ENCODE data around the gene XXYLT1.
"Not testable (repeated sequence)": the region's sequence is repeated elsewhere in the genome, so short reads cannot be mapped to it uniquely, and the experiment has no call there.

The XXYLT1 gene, protein sequence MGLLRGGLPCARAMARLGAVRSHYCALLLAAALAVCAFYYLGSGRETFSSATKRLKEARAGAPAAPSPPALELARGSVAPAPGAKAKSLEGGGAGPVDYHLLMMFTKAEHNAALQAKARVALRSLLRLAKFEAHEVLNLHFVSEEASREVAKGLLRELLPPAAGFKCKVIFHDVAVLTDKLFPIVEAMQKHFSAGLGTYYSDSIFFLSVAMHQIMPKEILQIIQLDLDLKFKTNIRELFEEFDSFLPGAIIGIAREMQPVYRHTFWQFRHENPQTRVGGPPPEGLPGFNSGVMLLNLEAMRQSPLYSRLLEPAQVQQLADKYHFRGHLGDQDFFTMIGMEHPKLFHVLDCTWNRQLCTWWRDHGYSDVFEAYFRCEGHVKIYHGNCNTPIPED

DNA sequence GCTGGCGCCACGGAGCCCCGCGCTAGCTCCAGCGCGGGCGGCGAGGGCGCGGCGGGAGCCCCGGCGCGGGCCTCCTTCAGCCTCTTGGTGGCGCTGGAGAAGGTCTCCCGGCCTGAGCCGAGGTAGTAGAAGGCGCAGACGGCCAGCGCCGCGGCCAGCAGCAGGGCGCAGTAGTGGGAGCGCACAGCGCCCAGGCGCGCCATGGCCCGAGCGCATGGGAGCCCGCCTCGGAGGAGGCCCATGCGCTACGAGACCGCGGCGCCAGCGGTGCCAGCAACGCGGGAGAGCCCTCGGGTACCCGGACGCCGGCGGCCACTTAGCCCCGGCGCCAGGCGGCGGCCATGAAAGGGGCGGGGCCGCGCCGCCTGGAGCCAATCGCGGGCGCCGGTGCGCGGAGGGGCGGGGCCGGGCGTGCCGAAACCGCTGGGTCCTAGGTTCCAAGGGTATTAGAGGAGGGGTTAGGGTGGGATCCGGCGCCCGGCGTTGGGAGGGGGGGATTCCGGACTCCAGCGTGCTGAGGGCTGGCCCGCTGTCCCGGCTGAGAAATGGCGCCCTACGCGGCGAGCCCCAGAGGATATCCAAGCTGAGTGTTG lies at the start of gene XXYLT1:
Gene XXYLT1 (minus strand): TSS at position 343 of the 593 bp plus-strand sequence. CDS start 101 bp downstream, at position 242.
- peak; percentile 72 to 88 (median 79) for DNase-seq (ENCODE audit: low read depth in 3 of 3)

DNA sequence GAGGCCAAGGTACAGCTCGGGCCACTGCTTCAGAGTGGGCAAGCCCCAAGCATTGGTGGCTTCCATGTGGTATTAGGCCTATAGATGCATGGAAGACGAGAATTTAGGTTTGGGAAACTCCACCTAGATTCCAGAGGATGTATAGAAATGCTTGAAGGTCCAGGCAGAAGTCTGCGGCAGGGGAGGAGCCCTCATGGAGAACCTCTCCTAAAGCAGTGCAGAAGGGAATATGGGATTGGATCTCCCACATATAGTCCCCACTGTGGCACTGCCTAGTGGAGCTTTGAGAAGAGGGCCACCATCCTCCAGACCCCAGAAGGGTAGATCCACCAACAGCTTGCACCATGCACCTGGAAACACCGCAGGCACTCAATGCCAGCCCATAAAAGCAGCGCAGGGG lies 48.1 kb upstream of the XXYLT1 start:
- DNase-seq (ENCODE audit: low read depth in 3 of 3) = no peak

DNA sequence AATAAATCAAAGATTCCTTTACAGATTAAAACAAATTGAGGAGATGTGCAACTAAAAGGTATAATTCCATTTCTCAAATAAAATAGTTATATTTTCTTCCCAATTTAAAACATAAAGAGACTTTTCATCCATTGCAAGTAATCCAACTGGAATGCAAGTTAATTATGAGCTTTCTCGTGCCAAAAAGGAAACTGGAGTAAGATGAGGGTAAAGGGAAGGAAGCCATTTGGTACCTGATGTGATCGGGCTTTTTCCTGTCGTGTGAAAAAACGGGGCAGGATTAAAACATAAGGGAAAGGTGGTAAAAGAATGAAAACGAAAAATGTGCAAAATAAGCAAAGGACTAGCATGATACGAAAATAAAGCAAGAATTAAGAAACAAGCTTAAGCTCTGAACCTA lies 41.8 kb upstream of the XXYLT1 start:
- DNase-seq (ENCODE audit: low read depth in 3 of 3) = no peak

DNA sequence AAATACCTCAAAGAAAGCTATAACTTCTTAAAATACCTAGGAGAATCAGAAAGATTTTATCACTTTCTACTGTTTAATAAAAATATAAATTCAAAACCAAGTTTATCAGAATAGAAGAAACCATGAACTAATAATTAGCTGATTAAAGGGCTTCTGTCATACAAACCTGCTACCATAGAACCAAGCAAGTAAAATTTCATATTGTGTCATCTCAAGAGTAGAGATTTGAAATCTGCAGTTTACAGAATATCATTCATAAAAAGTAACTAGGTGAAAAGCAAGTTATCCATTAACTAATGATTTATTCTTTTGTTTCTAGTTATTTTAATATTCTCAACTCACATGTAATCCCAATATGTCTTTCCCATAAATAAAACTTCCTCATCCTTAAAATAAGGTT lies 36.8 kb upstream of the XXYLT1 start:
- DNase-seq (ENCODE audit: low read depth in 3 of 3) = no peak

DNA sequence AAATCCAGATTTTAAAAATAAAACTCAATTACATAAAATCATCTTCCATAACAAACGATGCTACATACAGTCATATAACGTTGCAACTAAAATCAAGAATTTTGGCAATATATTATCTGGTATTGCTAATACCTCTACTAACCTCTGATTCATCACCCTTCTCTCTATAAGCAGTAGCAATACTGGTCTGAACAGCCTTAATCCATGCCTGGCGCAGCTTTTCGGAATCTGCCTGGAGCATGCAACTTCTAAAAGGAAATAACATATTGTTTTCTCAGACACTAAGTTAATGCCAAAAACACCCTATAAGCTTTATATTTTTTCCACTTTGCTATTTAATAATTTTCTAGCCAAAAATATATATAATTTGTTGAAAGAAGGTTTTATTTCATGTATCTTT lies 35.4 kb upstream of the XXYLT1 start:
- no peak for DNase-seq (ENCODE audit: low read depth in 3 of 3)

DNA sequence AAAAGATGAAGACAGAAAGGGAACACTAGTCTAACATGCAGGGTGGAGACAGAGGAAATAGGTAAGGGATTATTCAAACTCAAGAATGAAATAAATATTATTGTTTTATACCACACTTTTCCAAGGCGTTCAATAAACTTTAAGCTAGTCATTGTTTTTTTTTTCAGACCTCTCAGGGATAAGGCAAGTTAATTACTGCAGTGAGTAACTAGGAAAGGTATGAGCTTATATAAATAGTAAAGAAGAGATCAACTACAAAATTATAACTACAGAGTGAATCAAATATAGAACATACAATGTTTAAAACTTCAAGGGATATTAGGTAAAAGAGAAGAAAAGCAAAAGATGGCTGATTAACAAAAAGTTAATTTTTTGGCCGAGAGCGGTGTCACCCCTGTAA lies 31.5 kb upstream of the XXYLT1 start:
- no peak for DNase-seq (ENCODE audit: low read depth in 3 of 3)

DNA sequence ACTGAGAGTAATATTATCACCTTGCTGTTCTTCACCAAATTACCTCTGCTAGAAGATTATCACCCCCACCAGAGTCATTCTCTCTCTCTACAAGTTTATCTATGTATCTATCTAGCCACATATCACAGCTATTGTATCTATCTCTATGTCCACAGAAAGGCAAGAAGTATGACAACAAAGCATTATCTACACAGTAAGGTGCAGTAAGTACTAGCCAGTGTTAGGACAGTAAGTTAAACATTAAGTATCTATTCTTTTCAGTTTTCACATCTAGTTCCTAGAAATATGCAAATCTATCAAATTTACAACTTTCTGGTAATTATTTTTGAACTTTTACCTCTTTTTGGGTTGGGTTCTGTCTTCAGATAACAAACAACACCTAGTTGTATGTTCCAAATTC lies 26.5 kb upstream of the XXYLT1 start:
- DNase-seq (ENCODE audit: low read depth in 3 of 3) = no peak

DNA sequence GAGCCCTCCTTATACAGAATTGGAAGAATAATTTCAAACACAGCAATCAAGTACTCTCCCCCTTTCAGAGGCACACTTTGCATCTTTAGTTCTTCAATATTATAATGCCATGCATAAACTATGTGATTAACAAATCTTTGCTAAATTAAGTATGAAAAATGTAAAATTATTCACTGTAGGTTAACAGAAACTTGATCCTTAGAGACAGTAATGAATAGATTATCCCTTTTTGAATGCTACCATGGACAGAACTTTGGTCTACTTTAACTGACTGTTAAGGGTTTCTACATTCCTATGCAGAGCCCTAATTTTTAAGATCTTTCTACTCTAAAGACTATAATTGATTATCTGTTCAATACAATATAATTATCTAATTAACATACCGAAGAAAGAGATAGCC lies 25.7 kb upstream of the XXYLT1 start:
- DNase-seq (ENCODE audit: low read depth in 3 of 3) = no peak

DNA sequence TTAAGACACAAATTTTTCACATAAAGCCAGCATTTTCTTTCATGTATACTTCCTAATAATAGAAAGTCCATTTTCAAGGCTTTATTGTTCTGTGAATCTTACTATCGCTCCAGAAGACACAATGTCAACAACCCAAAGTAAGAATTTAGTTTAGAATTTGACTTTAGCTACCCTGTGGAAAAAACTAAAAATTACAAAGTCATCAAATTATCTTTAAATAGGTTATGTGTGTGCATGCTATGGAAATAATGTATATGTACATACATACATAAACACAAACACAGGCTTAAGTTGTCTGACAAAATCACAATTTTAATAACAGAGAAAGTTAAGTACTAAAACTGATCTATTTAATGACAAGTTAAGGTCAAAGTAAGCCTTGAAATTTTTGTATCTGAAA lies 20.2 kb upstream of the XXYLT1 start:
- no peak for DNase-seq (ENCODE audit: low read depth in 3 of 3)

DNA sequence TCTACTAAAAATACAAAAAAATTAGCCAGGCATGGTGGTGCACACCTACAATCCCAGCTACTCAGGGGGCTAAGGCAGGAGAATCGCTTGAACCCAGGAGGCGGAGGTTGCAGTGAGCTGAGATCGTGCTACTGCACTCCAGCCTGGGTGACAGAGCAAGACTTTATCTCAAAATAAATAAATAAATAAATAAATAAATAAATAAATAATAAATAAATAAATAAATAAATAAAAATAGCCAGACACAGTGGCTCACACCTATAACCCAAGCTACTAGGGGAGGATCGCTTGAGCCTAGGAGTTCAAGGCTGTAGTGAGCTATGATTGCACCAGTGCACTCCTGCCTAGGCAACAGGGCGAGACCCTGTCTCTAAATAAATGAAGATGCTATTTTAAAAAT lies 19.7 kb upstream of the XXYLT1 start:
- DNase-seq (ENCODE audit: low read depth in 3 of 3) = not testable (repeated sequence)

DNA sequence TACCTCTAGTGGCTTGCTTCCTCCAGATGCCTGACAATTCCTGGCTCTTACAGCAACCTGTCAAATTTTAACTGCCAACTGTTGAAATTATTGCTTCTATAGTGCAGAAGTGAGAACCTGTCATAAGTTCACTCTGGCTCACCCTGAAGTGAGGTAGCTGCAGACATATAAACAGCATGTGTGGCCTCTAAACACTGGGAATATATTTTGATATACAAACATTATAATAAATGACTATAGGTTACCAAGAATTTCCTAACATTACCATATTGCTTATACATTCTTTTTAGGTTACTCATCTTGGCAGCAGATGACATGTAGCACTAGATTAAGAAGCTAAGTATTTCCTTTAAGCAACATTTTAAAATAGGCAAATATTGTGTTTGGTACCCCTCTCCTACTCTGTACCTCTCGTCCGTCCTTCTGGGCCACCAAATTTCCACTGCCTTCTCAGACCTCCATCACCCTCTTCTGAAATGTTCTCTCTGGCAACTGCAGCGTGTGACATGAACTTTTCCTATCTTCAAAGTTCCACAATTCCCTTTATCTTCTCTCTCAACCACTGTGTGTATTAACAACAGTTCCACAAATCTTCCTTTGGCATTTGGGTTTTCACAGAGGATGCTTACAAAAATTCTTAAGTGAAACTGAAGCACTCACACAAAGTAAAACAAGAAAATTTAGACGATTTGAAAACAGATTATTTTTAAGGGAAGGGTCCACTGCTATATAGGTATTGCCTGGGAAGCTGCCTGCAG lies 15.3 kb upstream of the XXYLT1 start:
- no peak for DNase-seq (ENCODE audit: low read depth in 3 of 3)

DNA sequence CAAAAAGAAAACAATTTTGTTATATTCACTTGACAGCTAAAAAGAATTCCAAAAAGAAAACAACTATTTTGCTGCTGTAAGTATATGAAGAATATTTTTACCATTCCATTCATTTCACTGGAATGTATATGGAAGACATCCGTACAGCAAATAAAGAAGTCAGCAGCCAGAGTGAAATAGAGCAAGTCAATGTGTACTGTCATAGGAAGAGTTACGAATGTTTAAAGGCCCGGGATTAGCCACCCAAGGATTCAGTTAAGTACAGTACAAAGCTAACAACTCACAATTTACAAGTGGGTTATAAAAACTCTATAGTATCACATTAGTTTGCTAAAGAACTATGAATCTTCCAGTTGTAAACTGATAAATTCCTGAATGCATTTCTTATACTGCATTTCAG lies 14.4 kb upstream of the XXYLT1 start:
- DNase-seq (ENCODE audit: low read depth in 3 of 3) = no peak

DNA sequence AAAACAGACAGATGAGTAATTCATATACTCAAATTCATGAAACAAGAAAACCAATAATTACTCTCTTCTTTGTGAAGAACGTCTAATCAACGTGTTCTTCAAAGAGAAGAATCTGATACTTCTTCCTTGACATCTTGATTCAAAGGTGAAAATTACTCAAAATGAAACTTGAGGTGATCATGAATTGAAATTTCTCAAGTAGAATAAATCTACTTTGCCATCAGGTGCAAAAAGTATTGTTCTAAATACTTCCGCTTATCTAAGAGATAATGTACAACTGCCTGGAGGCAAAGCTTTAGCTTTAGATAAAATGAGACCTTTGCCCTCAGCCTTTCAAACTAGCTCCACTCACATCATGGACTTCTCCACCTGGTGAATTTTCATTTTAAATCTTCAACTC lies 13.9 kb upstream of the XXYLT1 start:
- no peak for DNase-seq (ENCODE audit: low read depth in 3 of 3)

DNA sequence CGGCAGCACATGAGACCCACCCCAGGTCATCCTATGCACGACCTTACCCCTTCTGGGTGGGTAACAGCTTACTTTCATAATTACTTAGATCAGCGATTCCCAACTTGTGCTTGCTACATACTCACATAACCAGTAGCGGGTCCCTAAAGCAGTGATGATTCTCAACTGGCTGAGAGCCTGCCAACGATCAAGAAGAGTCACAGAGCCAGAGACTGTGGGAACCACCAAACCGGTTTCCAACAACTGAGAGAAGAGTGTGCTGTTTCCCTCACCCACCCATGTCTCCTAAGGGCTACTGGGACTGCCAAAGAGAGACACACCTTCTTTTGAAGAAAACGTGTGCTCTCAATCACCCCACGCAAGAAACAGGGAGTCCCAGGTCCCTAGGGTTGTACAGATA lies 12.0 kb upstream of the XXYLT1 start:
- DNase-seq (ENCODE audit: low read depth in 3 of 3) = no peak

DNA sequence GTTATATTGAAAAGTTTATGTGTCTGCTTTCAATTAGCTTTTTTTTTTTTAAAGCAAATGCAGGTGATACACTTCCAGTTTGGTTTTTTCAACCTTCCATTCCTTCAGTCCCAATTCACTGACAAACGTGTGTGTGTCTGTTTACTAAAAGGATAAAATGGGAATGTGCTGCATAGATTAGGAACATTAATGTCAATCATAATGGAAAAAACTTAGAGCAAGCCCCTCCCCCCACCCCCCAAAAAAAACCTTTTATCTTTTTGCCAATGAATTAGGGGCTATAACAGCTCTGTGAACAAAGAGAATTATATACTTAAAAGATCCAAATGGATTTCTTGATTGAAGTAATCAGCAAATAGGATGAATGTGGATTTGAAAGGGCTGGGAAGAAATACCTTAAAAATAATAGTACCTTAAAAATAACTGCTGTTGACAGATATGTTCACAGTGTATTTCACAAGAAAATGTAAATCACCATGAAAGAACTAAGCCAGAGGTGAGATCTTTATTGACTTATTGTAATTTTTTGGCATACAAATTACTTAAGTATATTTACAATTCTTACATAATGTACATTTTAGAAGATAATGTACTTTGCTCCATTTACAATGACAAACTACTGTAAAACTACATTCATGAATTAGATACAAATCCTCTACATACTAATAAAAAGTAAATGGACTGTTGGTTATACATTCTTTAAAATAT lies 3.5 kb upstream of the XXYLT1 start:
- DNase-seq (ENCODE audit: low read depth in 3 of 3) = no peak

DNA sequence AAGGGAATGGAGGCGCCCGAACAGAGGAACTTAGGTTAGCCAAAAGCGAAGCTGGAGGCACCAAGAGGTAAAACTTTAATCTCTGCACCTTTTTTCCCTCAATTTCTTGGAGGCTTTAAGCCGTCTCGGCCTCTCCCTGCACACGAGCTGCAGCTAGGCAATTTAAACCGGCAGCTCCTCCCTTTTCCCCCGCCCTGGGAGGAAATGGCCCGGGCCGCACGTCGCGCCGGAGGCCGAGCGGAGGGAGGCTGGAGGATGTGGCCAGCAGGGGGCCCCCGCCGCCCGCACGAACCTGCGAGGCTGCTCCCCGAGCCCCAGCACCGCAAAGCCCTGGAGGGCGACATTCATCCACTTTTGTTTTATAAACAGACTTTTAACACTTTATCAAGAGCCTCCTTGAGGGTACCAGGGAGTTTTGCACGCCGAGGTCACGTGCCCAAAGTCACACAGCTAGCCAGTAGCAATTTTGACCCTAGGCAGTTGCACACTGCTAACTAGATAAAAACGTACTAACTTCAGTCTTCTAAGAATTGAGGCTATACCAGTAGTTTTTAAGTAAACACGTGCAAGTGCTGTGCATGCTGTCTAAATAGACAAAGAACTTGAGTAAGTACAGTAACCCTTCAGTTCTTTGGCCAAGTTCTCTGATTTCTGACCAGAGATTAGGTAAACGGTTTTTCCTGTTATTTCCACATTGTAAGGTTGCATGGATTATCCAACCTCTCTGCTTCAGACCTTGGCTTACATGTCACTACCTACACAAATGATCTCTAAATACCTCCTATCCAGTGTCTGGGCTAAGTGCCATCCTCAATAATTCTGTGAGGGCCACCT lies 668 bp upstream of the XXYLT1 start:
- peak; percentile 76 to 90 (median 80) for DNase-seq (ENCODE audit: low read depth in 3 of 3)

DNA sequence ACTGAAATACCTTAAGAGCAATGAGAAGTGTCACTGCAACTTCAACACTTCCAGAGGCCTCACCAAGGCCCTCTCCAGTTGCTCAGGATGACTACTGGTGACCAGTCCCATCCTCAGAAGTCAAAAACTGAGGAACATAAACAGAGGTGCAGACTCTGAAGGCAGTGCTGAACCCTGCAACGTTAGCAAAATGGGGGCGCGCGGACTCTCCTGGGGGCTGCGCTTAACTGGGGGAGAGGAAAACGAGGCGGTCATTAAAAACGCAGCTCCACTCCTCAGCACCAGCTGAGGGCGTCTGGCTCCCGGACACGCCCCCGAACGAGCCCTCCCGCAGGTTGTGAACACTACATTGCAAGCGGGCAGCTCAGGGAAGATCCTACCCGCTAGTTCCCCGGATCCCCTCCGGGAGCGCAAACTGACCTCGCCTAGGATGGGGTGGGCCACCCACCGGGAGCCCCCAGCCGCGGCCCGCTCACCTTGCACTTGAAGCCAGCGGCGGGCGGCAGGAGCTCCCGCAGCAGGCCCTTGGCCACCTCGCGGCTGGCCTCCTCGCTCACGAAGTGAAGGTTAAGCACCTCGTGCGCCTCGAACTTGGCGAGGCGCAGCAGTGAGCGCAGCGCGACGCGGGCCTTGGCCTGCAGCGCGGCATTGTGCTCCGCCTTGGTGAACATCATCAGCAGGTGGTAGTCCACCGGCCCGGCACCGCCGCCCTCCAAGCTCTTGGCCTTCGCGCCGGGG lies 711 bp downstream of the XXYLT1 start:
- peak in 1 of 3 experiments; percentile 55 for DNase-seq (ENCODE audit: low read depth in 3 of 3)

DNA sequence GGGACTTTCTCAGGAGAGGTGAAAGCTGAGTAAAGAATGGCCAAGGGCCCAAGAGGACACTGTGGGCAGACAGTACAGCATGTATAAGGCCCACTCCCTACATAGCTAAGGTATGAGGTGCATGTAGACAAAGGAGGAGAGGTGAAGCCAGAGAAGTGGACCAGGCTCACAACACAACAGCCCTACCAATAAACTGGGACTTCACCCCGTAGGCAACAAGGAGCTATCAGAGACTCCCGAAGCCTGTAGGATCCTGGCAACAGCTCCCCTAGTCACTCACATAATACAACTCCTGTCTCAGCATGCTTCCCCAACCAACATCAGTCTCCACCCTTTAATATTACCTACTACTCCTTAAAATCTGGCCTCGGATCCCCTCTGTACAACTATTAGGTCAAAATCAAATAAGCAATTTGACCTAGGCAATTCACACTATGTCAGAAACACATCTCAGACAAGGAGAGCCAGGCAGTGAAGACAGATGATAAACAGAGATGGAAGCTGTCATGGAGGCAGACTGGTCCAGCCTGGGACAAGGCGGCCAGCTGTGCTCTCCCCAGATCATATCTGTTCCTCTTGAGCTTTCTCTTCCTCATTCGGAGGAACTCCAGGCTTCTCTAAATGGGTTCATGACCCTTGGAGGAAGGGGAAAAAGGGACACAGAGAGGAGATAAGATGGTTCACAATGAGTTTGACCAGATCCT lies 1.4 kb downstream of the XXYLT1 start:
- no peak for DNase-seq (ENCODE audit: low read depth in 3 of 3)

DNA sequence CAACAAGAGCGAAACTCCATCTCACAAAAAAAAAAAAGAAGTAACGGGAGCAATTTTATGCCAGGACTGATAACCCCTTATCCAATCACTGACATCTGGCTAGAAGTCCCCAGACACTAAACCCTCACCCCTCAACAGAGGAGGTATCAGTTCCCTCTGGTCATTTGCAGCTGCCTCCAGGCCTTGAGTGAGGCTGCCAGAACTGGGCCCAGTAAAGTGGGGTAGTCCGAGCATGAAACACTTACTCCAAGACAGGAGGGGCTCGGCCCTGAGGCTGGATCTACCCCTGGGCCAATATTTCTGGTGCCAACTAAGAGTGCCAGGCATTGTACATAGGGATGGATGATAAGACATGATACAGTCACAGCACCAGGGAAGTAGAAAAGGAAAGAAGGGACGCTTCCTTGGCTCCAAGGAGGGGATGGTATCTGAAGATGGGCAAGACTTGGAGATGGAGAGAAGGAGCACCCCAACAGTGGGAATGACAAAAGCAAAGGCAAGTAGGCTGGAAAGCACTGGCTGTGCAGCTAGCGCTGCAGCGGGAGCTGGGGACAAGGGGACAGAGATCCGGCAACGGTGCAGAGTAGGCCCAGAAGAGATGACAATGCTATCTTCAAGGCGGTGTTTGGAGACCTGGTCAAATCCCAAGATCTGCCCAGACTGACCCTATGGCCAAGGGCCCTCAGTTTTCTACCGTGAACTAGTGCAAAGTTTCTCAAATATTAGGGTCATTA lies 2.2 kb downstream of the XXYLT1 start:
- no peak for DNase-seq (ENCODE audit: low read depth in 3 of 3)

Data from stimulated activated CD4-positive, alpha-beta T cell treated with anti-CD3 and anti-CD28 coated beads, TNF-alpha, amount 100 ng/mL, for 24 hours (primary cell).